NCI-H2171 (cell line): ENCODE measurements around the gene COCH.

Experiments
- DNase-seq: peaks from one replicate; lab custom pipeline; 2025; lab: John Stamatoyannopoulos, UW

The COCH gene

DNA sequence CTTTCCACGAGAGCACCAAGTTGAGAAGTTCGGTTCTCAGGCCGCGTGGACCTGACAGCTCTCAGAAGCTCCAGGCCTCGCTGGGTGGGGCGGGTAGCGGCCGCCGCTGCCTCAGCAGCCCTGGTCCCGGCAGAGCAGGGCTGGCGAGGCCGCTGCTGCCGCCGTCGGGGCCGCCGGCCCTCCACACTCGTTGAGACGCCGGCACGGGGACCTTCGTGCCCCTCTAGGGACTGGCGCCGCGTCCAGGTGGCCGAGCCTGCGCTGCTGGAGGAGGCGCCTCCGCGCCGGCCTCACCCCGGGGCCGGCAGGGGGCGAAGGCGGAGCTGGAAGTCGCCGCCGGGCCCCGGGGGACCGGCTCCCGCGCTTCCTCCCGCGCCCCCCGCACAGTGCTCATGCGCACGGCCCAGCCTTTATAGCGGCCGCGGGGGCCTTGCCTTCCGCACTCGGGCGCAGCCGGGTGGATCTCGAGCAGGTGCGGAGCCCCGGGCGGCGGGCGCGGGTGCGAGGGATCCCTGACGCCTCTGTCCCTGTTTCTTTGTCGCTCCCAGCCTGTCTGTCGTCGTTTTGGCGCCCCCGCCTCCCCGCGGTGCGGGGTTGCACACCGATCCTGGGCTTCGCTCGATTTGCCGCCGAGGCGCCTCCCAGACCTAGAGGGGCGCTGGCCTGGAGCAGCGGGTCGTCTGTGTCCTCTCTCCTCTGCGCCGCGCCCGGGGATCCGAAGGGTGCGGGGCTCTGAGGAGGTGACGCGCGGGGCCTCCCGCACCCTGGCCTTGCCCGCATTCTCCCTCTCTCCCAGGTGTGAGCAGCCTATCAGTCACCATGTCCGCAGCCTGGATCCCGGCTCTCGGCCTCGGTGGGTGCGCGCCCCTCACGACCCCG is at the start of gene COCH:
COCH (plus strand) TSS at position 440 of the 879 bp plus-strand sequence; CDS start at position 820, 380 bp downstream.
- DNase-seq: peak; percentile 91

DNA sequence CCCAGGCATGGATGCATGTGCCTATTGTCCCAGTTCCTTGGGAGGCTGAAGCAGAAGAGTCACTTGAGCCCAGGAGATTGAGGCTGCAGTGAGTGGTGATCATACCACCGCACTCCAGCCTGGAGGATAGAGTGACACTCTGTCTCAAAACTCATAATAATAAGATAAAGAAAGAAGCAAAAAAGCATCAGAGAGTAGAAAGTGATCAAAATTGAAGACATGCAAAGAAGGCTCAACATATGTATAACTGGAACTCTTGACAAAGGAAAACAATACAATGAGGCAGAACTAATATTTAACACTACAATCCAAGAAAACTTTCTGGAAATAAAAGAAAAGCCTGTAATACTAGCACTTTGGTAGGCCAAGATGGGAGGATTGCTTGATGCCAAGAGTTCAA is 48.3 kb upstream of the COCH start:
- no peak for DNase-seq

DNA sequence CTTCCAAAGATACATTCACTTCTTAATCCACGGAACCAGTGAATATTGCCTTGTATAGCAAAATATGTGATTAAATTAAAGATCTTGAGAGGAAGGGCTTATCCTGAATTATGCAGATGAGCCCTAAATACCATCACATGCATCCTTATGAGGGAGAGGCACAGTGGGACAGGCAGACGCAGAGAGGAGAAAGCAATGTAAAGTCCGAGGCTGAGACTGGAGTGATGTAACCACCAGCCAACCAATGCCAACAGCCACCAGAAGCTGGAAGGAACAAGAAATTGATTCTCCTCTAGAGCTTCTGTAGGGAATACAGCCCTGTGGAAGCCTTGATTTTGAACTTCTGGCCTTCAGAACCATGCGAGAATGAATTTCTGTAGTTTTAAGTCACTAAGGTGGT is 44.5 kb upstream of the COCH start:
- DNase-seq: no peak

- DNase-seq: no peak
Observed at GRCh38 chr14:30834353-30834752, 40.0 kb upstream of the COCH start.

- no peak for DNase-seq
Observed at GRCh38 chr14:30838351-30838750, 36.0 kb upstream of the COCH start.

DNA sequence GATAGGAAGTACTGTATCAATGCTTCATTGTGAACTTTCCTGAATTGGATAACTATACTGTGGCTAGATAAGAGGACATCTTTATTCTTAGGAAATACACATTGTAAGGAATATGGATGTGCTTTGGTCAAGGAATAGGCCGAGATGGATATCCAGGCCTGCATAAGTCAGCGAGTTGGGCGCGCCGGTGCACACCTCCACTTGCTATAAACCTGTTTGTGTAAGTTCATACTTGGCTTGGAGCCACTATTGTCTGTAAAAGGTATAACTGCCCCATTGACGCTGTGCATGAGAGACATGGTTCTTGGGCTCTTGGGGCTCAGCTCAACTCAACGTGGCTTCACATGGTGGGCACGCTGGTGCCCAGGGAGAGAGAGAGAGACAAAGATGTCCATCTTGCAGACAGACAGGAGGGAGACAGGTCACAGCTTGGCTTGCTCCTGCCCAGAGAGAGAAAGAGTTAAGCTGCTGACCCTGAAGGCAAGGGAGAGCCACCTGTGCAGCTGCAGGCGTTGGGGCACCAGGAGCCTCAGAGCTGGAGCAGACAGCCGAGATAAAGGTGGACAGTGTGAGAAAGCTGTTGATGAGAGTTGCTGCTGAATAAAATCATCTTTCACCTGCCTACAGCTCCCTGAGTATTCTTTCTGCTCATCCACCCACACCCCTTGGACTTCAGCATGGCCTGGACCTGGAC is 34.1 kb upstream of the COCH start:
- DNase-seq: no peak

- DNase-seq: no peak
Observed at GRCh38 chr14:30842431-30842830, 31.9 kb upstream of the COCH start.

DNA sequence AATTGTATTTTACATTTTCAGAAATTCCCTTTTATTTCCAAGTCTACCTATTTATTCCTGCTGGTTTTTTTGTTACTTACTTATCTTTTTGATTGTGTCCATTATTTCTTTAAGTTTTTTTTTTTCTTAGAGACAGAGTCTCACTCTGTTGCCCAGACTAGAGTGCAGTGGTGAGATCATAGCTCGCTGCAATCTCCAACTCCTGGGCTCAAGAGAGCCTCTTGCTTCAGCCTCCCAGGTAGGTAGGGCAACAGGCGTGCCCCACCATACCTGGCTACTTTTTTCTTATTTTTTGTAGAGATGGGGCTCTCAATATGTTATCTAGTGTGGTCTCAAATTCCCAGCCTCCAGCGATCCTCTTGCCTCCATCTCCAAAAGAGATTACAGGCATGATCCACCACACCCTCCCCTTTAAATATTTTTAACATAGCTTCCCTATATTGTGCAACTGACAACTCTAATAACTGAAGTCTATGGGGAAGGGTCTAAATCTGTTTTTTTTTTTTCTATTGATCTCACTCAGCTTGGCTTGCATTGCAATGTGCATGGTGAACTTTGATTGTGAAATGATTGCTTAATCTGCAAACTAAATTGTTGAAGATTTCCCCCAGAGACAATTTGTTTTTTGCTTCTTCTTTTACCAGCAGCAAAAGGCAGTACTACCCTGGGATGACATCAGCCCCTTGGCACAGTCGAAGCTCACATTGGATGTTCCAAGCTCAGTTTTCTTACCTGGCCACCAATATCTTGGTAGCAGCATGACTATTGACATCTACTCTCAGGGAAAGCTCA is 25.7 kb upstream of the COCH start:
- no peak for DNase-seq

- DNase-seq: no peak
Observed at GRCh38 chr14:30849354-30849753, 25.0 kb upstream of the COCH start.

GRCh38 chr14:30849983-30850382 is 24.4 kb upstream of the COCH start:
- no peak for DNase-seq

DNA sequence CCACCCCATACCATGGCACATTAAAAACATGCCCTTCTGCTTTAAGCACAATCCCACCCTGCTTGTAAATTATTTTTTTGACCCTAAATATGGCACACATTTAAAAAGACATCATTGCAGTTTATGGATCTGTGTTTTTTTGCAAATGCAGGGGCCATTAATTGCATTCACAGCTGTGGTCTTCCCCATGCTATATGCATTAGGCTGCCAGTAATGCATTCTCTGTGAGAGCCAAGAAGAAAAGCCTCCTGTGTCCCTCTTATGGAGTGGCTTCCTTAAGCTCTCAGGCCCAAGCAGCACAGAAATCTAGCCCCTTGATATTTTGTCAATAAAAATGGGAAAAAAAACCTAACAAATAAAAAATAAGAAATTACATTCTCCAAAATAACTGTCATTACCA is 20.4 kb upstream of the COCH start:
- no peak for DNase-seq

GRCh38 chr14:30854492-30854891 is 19.9 kb upstream of the COCH start:
- DNase-seq: no peak

- DNase-seq: no peak
Observed at GRCh38 chr14:30855345-30856037, 18.9 kb upstream of the COCH start.

DNA sequence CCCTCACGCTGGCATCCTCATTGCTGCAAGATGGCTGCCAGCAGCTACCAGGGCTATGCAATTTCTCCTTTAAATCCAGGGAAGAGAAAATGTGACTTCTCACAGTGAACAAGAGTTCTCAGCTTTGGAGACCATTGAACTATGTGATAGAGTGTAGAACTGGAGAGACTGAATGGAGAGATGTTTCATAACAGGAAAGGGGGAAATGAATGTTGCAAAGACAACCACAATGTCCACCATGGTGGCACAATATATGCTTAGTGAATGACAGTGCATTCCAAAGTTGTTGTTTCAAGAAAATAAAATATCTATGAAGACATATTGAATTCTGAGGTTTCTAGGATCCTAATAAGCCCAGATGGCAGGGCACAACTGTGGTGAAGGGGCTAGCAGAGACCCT is 13.2 kb upstream of the COCH start:
- DNase-seq: no peak

DNA sequence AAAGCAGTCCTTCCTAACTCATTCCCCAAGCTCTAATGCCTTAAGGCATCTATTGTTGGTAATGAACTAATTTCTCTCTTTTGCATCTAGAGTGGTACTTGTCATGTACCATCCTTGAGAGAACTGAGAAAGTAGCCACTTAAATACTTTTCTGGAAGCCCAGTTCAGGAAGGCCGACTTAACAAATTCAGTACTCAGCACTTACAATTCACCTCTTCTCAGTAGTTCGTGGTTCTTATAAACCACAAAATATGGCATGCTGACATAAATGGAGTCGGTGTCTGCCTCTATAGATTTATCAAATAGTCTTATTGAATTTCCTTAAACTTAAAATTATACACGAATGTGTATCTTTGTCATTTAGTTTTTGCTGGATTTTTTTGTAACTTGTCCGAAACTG is 9.4 kb upstream of the COCH start:
- DNase-seq: no peak

DNA sequence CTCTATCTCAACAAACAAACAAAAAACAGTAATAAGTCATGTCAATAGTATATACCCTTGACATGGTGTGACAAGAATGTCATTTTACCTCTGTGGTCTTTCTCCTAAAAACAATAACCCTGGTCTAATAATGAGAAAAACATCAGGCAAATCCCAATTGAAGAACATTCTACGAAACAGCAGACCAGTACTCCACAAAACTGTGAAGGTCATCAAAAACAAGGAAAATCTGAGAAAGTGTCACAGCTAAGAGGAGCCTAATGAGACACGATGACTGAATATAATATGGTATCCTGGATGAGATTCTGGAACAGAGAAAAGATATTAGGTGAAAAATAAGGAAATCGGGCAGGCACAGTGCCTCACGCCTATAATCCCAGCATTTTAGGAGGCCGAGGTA is 5.6 kb upstream of the COCH start:
- DNase-seq: no peak

DNA sequence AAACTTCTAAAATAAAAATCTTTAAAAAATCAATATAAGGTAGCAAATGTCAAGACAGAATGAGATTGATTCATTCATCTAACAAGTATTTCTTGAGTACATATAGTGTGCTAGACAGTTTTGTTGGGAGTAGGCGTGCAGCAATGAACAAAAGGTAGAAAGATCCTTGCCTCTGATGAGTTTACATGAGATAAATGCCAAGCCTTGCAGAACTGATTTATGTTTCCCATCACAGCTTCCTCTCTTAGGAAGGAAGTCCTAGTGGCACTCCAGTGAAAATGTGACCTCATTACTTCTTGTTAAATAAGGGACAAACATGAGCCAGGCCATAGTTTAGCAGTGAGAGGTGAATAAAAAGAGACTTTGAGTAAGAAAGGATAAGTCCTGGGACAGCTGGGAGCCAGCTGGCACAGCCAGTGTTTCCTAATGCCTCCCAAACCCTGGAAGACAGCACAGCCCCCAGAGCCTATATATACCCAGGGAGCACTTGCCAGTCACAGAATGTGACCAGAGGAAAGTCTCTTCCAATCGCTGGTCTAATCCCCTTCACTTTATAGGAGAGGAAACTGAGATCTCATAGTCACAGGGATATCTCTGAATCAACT is 4.7 kb upstream of the COCH start:
- DNase-seq: no peak

GRCh38 chr14:30872602-30873001 is 1.8 kb upstream of the COCH start:
- DNase-seq: no peak

DNA sequence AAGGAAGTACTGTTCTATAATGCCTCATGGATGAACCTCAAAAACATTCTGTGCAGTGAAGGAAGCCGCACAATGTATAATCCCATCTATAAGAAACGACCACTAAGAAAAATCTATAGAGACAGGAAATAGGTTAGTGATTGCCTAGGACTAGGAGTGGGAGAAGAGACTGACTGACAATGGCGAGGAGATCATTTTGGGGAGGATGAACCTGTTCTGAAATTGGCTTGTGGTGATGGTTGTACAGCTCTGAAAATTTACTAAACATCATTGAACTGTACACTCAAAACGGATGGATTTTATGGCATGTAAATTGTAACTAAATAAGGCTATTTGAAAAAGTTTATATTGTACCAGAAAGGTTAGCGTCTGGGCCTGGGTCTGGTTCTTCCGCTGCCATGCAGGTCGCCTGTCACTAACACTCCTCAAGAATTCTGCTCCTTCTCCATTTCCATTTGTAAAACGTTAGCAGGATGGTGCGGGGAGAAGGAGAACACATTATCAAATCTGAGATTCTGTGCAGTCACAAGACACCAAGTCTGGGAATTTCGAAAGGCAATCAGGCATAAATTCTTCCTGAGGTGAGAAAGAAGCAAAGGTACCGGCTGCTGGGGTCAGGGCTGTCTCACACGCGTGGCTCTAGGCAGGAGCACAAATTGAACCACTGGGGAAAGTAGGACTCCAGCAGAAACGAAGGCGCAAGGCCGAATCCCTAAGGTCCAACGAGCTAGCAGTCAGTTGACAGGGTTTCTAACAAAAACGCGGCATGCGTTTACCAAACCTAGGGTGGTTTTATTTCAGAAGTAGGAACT is 845 bp upstream of the COCH start:
- no peak for DNase-seq

GRCh38 chr14:30874999-30875787 is 834 bp downstream of the COCH start:
- DNase-seq: peak; percentile 22
